Measurements from ENCODE around the gene SCART1. TPM values are rescaled to one million over a fixed set of nuclear protein-coding genes. Genes with fewer than 3 reads are reported as not detected.

Gene SCART1
- total RNA-seq, 4 donors from 2014 or later, result 0.11 to 1.4 (median 0.71) TPM

DNA sequence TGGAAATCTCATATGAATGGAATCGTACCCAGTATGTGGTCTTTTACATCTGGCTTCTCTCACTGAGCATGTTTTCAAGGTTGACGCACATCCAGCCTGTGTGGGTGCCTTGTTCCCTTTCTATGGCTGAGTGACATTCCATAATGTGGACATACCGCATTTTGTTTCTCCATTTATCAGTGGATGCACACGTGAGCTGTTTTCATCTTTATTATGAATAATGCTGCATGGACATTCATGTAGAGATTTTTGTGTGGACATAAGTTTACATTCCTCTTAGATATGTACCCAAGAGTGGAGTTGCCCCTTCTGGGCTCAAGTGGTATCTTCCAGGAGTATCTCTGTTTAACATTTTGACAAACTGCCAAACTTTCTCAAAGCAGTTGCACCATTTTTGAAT, 1.3 kb upstream of the SCART1 start:
- Histone ChIP-seq H3K27me3 (no peaks in the 10 kb centered on the region), H3K27ac (no peak overlapping the region), H3K36me3 (peaks cover 0 to 3% of the 10 kb centered on the region in 2 donors), H3K9me3 (peaks cover 0 to 15% (median 0%) of the 10 kb centered on the region in 3 donors), H3K4me1 (no peaks in the 10 kb centered on the region), H3K4me3 (no peak overlapping the region)
- intact Hi-C loops (cut with DNase I; ENCODE audit: low total_unique reads) (no loop called here), in situ Hi-C loops (cut with MboI; ENCODE audit: low sequenced_read_pairs in 4 of 4) (no loop called here)
- ATAC-seq (no peak), DNase-seq (no peak)
- no peak for TF ChIP-seq POLR2A (IDR thresholded peaks at IDR 0.05)
- TF ChIP-seq, protein P1, sequence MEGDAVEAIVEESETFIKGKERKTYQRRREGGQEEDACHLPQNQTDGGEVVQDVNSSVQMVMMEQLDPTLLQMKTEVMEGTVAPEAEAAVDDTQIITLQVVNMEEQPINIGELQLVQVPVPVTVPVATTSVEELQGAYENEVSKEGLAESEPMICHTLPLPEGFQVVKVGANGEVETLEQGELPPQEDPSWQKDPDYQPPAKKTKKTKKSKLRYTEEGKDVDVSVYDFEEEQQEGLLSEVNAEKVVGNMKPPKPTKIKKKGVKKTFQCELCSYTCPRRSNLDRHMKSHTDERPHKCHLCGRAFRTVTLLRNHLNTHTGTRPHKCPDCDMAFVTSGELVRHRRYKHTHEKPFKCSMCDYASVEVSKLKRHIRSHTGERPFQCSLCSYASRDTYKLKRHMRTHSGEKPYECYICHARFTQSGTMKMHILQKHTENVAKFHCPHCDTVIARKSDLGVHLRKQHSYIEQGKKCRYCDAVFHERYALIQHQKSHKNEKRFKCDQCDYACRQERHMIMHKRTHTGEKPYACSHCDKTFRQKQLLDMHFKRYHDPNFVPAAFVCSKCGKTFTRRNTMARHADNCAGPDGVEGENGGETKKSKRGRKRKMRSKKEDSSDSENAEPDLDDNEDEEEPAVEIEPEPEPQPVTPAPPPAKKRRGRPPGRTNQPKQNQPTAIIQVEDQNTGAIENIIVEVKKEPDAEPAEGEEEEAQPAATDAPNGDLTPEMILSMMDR (IDR thresholded peaks at IDR 0.05 in 4 of 5, conservative IDR thresholded peaks at IDR 0.05 in 1 of 5), result no peak

DNA sequence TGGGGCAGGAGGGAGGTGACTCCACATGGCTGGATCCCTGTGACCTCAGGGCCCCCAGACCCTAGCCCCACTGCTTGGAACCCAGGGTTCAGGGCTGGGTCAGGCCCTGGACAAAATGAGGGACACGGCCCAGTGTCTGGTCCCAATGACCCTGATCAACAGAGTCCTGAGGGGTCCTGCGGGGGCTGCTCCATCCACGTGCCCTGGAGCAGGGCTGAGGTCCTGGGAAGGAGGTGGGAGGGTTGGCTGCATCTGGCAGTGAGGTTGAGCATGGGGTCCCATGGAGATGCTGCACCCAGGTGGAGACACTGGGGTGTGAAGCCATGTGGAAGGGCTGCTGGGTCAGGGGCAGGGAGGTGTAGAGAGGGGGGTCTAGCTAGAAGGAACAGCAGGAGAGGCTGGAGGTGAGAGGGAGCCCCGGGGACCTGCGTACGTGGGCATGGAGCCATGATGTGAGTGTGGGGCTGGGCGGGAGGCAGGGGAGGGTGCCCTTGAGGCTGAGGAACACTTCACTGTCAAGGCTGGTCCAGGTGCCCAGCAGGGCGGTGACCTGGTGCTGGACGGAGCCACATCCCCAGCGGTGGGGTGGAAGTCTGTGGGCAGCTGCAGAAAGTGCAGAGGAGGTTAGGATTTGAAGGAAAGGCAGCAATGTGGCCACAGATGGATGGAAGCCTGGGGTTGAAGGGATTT, 604 bp downstream of the SCART1 start:
- Histone ChIP-seq H3K36me3 (no peaks in the 10 kb centered on the region), H3K4me3 (no peak overlapping the region), H3K4me1 (no peaks in the 10 kb centered on the region), H3K9me3 (no peaks in the 10 kb centered on the region), H3K27ac (no peak overlapping the region), H3K27me3 (no peaks in the 10 kb centered on the region)
- intact Hi-C loops (cut with DNase I; ENCODE audit: low total_unique reads), result no loop called here
- no peak for TF ChIP-seq POLR2A (IDR thresholded peaks at IDR 0.05)
- TF ChIP-seq, protein P1 (IDR thresholded peaks at IDR 0.05 in 4 of 5, conservative IDR thresholded peaks at IDR 0.05 in 1 of 5), result no peak
- ATAC-seq, result no peak
- in situ Hi-C loops (cut with MboI; ENCODE audit: low sequenced_read_pairs in 4 of 4), result no loop called here
- DNase-seq, result no peak

DNA sequence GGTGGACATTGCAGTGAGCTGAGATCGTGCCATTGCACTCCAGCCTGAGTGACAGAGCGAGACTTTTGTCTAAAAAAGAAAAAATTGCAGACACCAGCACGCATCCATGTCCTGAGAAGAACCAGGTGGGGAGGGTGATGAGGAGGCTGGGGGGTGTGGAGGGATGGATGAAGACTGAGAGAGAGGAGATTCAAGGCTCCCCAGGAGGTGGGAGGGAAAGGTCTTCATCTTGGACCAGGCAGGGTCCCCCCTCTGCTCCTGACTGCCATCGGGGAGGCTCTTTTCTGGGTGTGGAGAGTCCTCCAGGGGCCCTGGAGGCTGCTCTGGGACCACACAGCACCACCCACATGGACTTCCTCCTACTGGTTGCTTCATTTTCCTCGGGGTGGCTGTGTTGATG, 1.5 kb downstream of the SCART1 start:
- TF ChIP-seq POLR2A (IDR thresholded peaks at IDR 0.05), result no peak
- TF ChIP-seq, protein P1 (IDR thresholded peaks at IDR 0.05 in 4 of 5, conservative IDR thresholded peaks at IDR 0.05 in 1 of 5), result no peak
- Histone ChIP-seq H3K9me3 (no peaks in the 10 kb centered on the region), H3K4me1 (no peaks in the 10 kb centered on the region), H3K36me3 (no peaks in the 10 kb centered on the region), H3K27ac (no peak overlapping the region), H3K4me3 (no peak overlapping the region), H3K27me3 (no peaks in the 10 kb centered on the region)
- no peak for DNase-seq
- no peak for ATAC-seq
- intact Hi-C loops (cut with DNase I; ENCODE audit: low total_unique reads), result no loop called here
- in situ Hi-C loops (cut with MboI; ENCODE audit: low sequenced_read_pairs in 4 of 4), result no loop called here

DNA sequence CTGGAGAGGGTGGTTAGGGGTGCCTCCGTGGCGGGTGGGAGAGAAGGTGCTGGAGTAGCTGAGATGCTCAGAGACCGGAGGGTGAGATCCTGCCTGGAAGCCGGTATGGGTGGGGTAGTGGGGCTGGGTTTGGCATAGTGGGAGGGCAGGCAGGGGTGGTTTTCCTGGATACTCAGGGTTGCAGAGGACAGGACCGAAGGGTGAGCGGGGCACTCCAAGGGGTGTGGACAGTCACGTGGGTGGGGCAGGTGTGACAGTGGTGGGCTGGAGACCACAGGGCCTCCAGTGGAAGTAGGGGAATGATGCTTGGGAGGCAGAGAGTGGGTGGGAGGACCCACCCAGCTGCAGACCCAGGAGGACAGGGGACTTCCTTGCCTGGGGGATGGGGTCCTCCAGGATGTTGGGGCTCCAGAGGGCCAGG, 1.9 kb downstream of the SCART1 start:
- H3K9me3 ChIP-seq, result no peaks in the 10 kb centered on the region
- H3K27ac ChIP-seq, result no peak overlapping the region
- no peak for DNase-seq
- TF ChIP-seq POLR2A (IDR thresholded peaks at IDR 0.05), result no peak
- TF ChIP-seq, protein P1 (IDR thresholded peaks at IDR 0.05 in 4 of 5, conservative IDR thresholded peaks at IDR 0.05 in 1 of 5), result no peak
- no peaks in the 10 kb centered on the region for H3K4me1 ChIP-seq
- intact Hi-C loops (cut with DNase I; ENCODE audit: low total_unique reads), result no loop called here
- H3K27me3 ChIP-seq, result no peaks in the 10 kb centered on the region
- in situ Hi-C loops (cut with MboI; ENCODE audit: low sequenced_read_pairs in 4 of 4), result no loop called here
- no peak for ATAC-seq
- no peak overlapping the region for H3K4me3 ChIP-seq
- no peaks in the 10 kb centered on the region for H3K36me3 ChIP-seq

All from gastrocnemius medialis (tissue), 4 donors.